HG03066 (cell line): Measurements from ENCODE around the gene GLIPR1L2.
"Not testable (repeated sequence)": the region's sequence is repeated elsewhere in the genome, so short reads cannot be mapped to it uniquely, and the experiment has no call there.

Experiments used
- ATAC-seq: cut with Tn5 transposase; IDR thresholded peaks from one replicate; pipeline ENCODE4 v1.9.1; 2021; ENCODE audit warnings: low read depth; ENCODE audit not compliant: unreplicated experiment

Gene GLIPR1L2

DNA sequence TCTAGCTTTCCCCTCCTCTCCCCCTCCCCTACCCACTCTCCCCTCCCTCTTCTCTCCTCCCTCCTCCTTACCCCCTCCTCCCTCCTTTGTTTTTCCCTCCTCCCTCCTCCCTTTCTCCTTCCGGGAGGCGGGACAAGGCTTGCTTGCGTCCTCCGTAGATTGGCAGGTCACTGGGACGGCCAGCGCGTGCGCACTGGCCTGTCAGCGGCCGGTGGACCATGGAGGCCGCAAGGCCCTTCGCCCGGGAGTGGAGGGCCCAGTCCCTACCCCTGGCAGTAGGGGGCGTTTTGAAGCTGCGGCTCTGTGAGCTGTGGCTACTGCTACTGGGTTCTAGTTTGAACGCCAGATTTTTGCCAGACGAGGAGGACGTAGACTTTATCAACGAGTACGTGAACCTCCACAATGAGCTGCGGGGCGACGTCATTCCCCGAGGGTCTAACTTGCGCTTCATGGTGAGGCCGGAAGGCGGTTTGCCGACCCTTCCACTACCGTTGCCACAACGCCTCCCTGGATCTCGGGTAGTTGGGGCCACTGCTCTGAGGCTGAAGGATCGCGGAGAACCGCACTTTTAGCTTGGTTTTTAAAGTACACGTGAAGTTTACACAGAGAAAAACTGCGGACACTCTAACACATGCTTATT is at the start of gene GLIPR1L2:
TSS of gene GLIPR1L2 (plus strand) at position 191 of the 640 bp plus-strand sequence. CDS start at position 219, 28 bp downstream.
- ATAC-seq: peak; percentile 96

DNA sequence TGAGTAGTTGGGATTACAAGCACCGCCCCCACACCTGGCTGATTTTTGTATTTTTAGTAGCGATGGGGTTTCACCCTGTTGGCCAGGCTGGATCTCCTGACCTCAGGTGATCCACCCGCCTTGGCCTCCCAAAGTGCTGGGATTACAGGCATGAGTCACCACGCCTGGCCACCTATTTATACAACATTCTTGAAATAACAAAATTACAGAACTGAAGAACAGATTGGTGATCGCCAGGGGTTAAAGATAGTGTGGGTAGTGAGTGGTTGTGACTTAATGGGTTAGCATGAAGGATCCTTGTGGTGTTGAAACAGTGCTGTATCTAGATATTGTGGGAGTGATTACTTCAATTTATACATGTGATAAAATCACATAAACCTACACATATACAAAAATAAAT is 49.0 kb upstream of the GLIPR1L2 start:
- no peak for ATAC-seq

- ATAC-seq: no peak
These were observed 45.4 kb upstream of the GLIPR1L2 start for GRCh38 chr12:75345531-75345930.

DNA sequence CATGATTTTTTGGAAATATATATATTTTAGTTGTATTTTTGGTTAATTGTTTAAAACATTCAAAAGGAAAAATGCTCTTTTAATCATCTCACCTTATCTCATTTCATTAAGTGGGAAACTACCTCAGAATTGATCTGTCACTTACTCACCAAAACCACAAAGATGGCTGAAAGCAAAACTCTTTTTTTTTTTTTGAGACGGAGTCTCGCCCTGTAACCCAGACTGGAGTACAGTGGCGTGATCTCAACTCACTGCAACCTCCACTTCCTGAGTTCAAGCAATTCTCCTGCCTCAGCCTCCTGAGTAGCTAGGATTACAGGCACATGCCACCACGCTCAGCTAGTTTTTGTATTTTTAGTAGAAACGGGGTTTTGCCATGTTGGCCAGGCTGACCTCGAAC is 44.7 kb upstream of the GLIPR1L2 start:
- not testable (repeated sequence) for ATAC-seq

- ATAC-seq: no peak
These were observed 40.9 kb upstream of the GLIPR1L2 start for GRCh38 chr12:75349946-75350345.

- no peak for ATAC-seq
These were observed 40.5 kb upstream of the GLIPR1L2 start for GRCh38 chr12:75350413-75350812.

GRCh38 chr12:75354011-75354410 is 36.9 kb upstream of the GLIPR1L2 start:
- no peak for ATAC-seq

DNA sequence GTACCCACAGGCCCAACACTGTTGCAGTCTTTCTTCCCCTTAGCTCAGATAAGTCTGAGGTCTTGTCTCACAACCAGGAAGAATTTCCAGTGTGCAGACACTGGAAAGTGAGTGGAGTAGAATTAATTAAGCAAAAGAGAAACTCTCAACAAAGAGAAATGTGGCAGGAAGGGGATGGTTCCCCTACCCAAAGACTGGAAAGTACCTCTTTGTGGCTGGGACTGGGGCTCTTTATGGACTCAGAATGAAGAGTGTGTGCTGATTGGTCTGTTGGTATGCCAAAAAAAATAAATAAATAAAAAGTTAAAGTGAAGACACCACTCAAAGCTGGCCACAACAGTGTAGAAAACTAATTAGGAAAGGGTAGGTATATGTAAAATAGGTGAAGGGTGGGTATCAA is 30.0 kb upstream of the GLIPR1L2 start:
- no peak for ATAC-seq

DNA sequence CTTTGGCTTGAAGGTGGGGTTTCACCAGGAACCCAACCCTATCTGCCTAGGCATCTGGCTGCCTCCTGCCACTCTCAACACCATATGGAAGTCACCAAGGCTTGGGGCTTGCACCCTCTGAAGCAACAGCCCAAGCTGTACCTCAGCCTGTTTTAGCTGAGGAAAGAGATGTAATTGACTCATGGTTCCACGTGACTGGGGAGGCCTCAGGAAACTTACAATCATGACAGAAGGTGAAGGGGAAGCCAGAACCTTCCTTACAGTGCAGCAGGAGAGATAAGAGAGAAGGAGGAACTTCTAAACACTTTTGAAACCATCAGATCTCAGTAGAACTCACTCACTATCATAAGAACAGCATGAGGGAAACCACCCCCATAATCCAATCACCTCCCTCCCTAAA is 29.5 kb upstream of the GLIPR1L2 start:
- no peak for ATAC-seq

DNA sequence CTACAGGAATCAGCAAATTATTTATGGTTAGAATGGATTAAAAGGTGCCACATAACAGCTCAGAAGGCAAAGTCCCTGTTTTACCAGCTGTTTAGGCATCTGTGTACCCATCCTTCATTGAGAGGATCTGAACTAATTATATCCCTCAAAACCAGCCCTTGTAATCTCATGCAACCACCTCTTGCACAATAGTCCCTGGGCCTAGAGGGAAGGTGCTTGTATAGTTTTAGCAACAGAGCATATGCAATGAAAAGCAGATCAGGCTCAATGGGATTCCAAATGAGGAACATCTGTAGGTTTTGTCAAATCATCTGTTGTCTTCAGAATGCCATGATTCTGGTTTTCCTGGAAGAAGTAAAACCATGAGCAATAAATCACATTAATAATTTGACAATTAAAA is 26.0 kb upstream of the GLIPR1L2 start:
- no peak for ATAC-seq

- ATAC-seq: no peak
These were observed 24.3 kb upstream of the GLIPR1L2 start for GRCh38 chr12:75366629-75367028.

DNA sequence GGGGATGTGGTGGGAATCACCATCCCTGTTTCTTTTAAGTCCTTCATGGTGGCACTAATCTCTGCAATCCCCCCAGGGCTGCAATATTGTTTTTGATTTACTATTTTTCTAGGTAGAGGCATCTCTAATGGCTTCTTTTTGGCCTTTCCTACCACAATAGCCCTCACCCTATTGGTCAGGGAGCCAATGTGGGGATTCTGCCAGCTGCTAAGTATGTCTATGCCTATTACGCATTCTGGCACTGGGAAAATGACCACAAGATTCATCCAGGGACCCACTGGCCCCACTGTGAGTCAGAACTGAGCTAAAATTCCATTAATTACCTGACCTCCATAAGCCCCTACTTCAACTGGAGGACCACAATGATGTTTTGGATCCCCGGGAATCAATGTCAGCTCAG is 15.9 kb upstream of the GLIPR1L2 start:
- ATAC-seq: no peak

- no peak for ATAC-seq
These were observed 12.5 kb upstream of the GLIPR1L2 start for GRCh38 chr12:75378354-75378753.

DNA sequence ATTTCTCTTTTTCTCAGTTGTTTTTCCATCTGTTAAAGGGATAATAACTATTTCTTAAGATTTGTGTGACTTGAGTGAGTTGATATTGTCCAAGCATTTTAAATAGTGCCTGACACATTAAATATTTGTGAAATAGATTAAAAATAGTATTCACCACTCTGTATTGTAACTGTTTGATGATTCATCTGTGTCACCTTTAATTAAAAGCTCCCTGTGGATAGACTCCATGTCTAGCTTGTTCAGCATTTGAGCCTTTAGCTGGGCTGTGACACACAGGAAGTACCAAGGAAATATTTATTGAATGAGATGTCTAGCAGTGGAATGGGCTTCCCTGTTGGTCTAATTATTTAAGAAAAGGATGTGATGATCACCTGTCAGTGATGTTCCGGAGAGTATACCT is 1.8 kb upstream of the GLIPR1L2 start:
- ATAC-seq: no peak

GRCh38 chr12:75389706-75390105 is 1.2 kb upstream of the GLIPR1L2 start:
- ATAC-seq: no peak

DNA sequence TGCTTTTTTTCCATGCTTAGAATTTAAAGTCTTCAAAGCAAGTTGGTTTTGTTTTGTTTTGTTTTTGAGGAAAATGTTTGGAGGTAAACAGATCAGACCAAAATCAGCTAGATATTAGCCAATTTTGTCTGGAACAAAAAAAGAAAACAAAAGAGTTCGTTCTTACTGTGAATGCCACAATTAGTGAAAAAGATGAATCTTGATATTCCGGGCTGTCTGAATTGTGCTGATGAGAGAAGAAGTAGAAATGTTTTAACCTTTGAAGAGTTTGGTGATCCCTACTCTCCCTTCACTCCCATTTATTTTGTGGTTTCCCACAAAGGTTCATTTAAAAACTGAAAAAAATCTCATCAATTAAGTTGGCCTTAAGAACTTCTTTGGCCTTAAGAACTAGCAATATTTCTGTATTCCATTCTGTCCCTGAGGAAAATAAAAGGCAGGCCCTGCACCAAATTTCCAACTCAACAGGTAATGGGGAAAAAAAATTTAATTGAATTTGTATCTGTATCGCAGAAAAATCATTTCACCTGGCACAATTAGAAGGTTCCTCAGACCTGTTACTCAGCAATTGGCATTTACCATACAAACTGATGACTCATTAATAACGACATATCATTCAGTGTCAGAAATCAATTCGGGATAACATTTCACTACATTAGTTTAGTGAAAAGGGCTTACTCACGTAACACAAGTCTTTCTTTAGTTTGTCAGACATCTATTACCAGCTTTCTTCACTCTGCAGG is 562 bp upstream of the GLIPR1L2 start:
- no peak for ATAC-seq

GRCh38 chr12:75404231-75404630 is 13.3 kb downstream of the GLIPR1L2 start:
- no peak for ATAC-seq

DNA sequence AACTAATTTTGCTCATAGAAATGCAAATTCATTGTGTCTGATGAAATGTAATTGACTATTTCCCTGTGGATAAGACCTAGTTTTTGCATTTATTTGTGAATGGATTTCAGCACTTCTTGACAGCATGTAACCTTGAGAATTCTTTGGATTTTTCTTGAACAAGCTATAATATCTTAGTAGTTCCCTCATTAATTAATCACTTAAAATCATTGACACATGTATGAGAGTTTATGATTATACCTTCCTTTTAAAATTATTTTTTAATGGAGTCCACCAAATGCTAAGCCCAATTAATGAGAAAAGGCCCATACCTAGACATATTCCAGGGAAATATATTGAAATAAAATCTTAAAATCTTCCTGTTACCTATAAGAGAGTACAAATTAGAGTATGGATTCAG is 16.8 kb downstream of the GLIPR1L2 start:
- no peak for ATAC-seq

GRCh38 chr12:75409830-75410229 is 18.9 kb downstream of the GLIPR1L2 start:
- ATAC-seq: no peak

GRCh38 chr12:75414671-75415070 is 23.8 kb downstream of the GLIPR1L2 start:
- no peak for ATAC-seq

- no peak for ATAC-seq
These were observed 29.0 kb downstream of the GLIPR1L2 start for GRCh38 chr12:75419841-75420240.

- no peak for ATAC-seq
These were observed 36.6 kb downstream of the GLIPR1L2 start for GRCh38 chr12:75427491-75427890.
